GM23338 (cell line): Measurements from ENCODE around the gene PLA1A.

Experiments used
- CREB1 ChIP-seq: fragments of 250-450 bp; sonication (Bioruptor Pico); IDR thresholded peaks from 2 replicates; pipeline ENCODE4 v1.5.0; 2020; ENCODE audit warnings: low read depth, mild to moderate bottlenecking, moderate library complexity
- ETS1 ChIP-seq: IDR thresholded peaks from 2 replicates; pipeline ENCODE4 v1.6.1; 2016; ENCODE audit warnings: antibody characterized with exemption
- EZH2 ChIP-seq: fragments of 200-600 bp; sonication (generic); IDR thresholded peaks from one replicate; pipeline ENCODE4 v1.8.0; 2017; ENCODE audit warnings: antibody characterized with exemption, mild to moderate bottlenecking, low read depth; ENCODE audit not compliant: unreplicated experiment
- EZH2phosphoT487 ChIP-seq: fragments of 200-600 bp; sonication (generic); IDR thresholded peaks from one replicate; pipeline ENCODE4 v1.8.1; 2018; ENCODE audit warnings: antibody characterized with exemption; ENCODE audit not compliant: unreplicated experiment
- JUNB ChIP-seq: IDR thresholded peaks from one replicate; pipeline ENCODE4 v1.6.1; 2016; ENCODE audit warnings: antibody characterized with exemption; ENCODE audit not compliant: unreplicated experiment
- NANOG ChIP-seq: IDR thresholded peaks from 2 replicates; pipeline ENCODE4 v1.6.1; 2016; ENCODE audit warnings: antibody characterized with exemption, borderline replicate concordance
- POLR2AphosphoS5 ChIP-seq: IDR thresholded peaks from 2 replicates; pipeline ENCODE4 v1.6.1; 2016; ENCODE audit warnings: antibody characterized with exemption, low read depth
- REST ChIP-seq: IDR thresholded peaks from one replicate; pipeline ENCODE4 v1.6.1; 2018; ENCODE audit warnings: antibody characterized with exemption; ENCODE audit not compliant: unreplicated experiment
- ZNF114 ChIP-seq: fragments of 250-450 bp; sonication (Bioruptor Pico); IDR thresholded peaks from 2 replicates; pipeline ENCODE4 v1.5.0; 2020; ENCODE audit warnings: mild to moderate bottlenecking, moderate library complexity
- ZNF331 ChIP-seq: fragments of 250-450 bp; sonication (Bioruptor Pico); IDR thresholded peaks from 2 replicates; pipeline ENCODE4 v1.5.0; 2020; ENCODE audit warnings: low read depth, mild to moderate bottlenecking, moderate library complexity
- TF ChIP-seq, protein P1 (sequence below), 2 experiments: fragments of 200-600 bp in 1 of 2; sonication (generic) in 1 of 2; conservative IDR thresholded peaks; 2 replicates each; pipeline versions ENCODE4 v1.5.1 to v1.6.1; 2016 to 2017; ENCODE audit warnings: antibody characterized with exemption in 2 of 2, low read depth in 2 of 2, mild to moderate bottlenecking in 2 of 2, moderate library complexity in 1 of 2

DNA sequence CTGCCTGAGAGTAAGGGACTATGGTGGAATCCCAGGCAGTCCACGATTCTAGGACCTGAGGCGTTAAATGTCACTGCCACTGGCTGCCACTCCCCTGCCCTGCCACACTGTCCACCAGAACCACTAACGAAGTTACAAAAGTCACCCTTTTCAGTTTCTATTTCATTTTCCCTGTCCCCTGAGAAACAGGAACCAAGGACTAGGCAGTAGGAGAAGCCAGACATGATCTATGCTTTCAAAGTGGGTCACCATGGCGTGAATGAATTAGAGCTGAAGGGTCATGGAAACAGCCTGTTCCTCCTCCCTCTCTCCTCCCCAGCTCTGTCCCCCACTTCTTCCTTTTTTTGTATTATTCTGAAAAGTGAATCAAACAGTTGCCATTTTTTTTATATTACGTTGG lies 27.5 kb upstream of the PLA1A start:
- TF ChIP-seq, protein P1, sequence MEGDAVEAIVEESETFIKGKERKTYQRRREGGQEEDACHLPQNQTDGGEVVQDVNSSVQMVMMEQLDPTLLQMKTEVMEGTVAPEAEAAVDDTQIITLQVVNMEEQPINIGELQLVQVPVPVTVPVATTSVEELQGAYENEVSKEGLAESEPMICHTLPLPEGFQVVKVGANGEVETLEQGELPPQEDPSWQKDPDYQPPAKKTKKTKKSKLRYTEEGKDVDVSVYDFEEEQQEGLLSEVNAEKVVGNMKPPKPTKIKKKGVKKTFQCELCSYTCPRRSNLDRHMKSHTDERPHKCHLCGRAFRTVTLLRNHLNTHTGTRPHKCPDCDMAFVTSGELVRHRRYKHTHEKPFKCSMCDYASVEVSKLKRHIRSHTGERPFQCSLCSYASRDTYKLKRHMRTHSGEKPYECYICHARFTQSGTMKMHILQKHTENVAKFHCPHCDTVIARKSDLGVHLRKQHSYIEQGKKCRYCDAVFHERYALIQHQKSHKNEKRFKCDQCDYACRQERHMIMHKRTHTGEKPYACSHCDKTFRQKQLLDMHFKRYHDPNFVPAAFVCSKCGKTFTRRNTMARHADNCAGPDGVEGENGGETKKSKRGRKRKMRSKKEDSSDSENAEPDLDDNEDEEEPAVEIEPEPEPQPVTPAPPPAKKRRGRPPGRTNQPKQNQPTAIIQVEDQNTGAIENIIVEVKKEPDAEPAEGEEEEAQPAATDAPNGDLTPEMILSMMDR (conservative IDR thresholded peaks at IDR 0.05; ENCODE audit: low read depth in 2 of 2), result no peak
- TF ChIP-seq REST (no peak), EZH2phosphoT487 (no peak), EZH2 (no peak), POLR2AphosphoS5 (no peak), ZNF114 (CRISPR knock-in tag) (no peak), ETS1 (no peak), ZNF331 (CRISPR knock-in tag) (no peak), NANOG (no peak), CREB1 (CRISPR knock-in tag) (no peak), JUNB (no peak)
